Fibroblast of skin of scalp (primary cell): ENCODE results near the gene OR7A5. TPM values are rescaled to one million over a fixed set of nuclear protein-coding genes. Genes with fewer than 3 reads are reported as not detected.
"Not testable (repeated sequence)": the region's sequence is repeated elsewhere in the genome, so short reads cannot be mapped to it uniquely, and the experiment has no call there.

ENCODE experiments used
- DNase-seq: peaks from one replicate; pipeline ENCODE4 v3.0.0-alpha.2; 2013
- polyA plus RNA-seq, 2 experiments: library from polyadenylated mRNA; unstranded; fragments of 120-200 nt; gene quantifications; one replicate each; pipeline ENCODE4 v1.2.1, GENCODE V29; 2013; ENCODE audit not compliant: insufficient read length in 2 of 2

OR7A5 gene
- polyA plus RNA-seq (2013, experiment 1 of 2; ENCODE audit: insufficient read length), result not detected
- polyA plus RNA-seq (2013, experiment 2 of 2; ENCODE audit: insufficient read length), result not detected

GRCh38 chr19:14835011-14835410 lies at the start of gene OR7A5, which contains the start of gene OR7C1:
OR7A5 (minus strand) TSS chr19:14835185; CDS start chr19:14828241, 6,944 bp downstream.
OR7C1 (minus strand) TSS chr19:14835185; CDS start chr19:14800136, 35,049 bp downstream.
- DNase-seq, result no peak

- DNase-seq, result peak; percentile 5
Measured at GRCh38 chr19:14871619-14872230, 36.7 kb upstream of the OR7A5 start.

DNA sequence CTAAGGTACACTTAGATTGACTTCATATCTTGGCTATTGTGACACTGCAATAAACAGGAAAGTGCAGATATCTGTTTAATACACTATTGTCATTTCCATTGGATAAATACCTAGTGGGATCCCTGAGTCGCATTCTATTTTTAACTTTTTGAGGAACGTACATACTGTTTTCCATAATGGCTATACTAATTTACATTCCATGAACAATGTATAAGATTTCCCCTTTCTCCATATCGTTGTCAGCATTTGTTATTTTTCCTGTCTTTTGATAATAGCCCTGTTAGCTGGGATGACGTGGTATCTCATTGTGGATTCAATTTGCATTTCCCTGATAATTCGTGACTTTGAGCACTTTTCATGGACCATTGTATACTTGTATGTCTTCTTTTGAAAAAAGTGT lies 33.5 kb upstream of the OR7A5 start:
- DNase-seq, result no peak

DNA sequence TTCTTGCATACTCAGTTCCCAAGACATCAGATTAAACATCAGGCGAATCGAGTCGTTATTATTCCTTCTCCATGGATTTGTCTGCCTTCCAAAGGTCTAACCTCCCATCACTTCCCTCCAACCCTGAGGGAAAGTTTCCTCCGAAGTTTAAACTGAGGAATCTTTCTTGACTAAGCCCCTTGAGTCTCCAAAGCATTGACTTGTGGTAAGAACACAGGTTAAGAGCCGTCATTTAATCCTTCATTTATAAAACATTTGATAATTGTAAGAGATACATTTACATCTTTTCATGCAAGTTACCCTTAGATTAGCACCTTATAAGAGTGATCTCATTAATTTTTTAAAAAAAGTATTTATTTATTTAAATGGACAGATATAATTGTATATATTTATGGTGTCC lies 13.8 kb upstream of the OR7A5 start, which contains the start of gene OR7A10:
Gene OR7A10 (minus strand): TSS at position 101 of the 400 bp plus-strand sequence. CDS start 7,045 bp downstream, outside the sequence.
- no peak for DNase-seq

DNA sequence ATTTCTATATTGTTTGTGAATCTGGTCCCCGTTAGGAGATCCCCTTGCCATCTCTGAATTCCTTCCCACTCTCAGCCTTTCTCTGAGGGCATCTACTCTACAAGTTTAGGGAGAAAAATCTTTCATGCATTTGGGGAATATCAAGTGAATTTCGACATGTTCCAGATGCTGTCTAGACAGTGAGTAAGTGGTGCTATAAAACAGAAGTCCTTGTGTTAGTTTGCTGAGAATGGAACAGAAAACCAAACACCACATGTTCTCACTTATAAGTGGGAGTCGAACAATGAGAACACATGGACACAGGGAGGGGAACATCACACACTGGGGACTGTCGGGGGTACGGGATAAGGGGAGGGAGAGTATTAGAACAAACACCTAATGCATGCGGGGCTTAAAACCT lies 8.6 kb upstream of the OR7A5 start:
- no peak for DNase-seq

DNA sequence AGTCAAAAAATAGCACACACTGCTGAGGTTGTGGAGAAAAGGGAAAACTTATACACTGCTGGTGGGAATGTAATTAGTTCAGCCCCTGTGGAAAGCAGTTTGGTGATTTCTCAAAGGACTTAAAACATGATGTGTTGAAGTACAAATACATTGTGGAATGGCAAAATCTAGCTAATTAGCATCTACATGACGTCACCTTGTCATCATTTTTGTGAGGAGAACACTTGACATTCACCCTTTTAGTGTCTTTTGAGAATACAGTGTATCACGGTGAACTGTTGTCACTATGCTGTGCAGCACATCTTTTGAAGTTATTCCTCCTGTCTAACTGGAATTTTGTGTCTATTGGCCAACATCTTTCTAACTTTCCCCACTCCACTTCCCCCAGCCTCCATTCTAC lies 8.2 kb upstream of the OR7A5 start:
- DNase-seq, result no peak

- DNase-seq, result no peak
Measured at GRCh38 chr19:14840206-14840605, 5.2 kb upstream of the OR7A5 start.

DNA sequence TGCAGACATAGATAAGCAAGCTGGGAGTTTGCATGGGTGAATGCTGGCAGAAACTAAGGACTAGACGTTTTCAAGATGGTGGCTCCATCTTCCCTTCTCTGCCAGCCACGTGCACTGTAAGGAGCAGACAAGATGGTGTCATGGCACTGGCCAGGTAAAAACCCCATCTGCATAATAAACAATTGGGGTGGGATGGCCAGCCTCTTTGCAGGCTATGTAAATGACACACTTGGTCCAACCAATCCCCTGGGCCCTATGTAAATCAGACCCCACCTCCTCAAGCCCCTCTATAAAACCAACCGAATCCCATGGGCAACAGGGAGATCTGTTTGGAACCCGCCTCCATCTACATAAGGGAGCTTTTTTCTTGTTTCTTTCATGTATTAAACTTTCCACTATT lies 2.4 kb upstream of the OR7A5 start:
- DNase-seq, result no peak

DNA sequence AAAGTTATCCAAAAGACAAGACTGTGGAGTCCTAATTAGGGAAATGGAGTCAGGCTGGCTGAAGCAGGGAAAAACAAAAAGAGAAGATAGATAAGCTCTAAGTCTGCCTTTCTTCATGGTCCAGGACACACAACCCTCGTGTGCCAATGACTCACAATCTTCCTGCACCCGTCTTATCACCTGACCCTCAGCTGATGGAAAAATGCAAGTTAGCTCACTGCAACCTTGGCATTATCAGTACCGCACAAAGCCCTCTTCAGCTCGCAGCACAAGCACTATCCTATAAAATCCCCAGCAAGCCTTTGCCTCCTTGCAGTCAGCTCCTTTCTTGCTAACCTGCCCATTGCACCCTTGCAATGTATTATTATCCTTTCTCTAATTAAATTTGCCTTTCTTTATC lies 4.3 kb downstream of the OR7A5 start:
- no peak for DNase-seq

GRCh38 chr19:14826006-14826405 lies 9.0 kb downstream of the OR7A5 start:
- DNase-seq, result no peak

DNA sequence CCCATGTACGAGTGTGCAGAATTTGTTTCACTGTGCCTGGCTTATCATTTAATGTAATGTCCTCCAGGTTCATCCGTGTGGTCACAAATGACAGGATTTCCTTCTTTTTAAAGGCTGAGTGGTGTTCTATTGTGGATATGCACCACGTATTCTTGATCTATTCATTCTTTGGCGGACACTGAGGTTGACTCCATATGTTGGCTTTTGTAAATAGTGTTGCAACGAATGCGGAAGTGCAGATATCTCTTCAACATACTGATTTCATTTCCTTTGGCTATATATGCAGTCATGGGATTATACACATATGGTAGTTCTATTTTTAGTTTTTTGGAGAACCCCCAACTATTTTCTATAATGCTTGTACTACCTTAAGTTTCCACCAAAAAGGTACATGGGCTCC lies 13.0 kb downstream of the OR7A5 start:
- DNase-seq, result peak; percentile 15

- no peak for DNase-seq
Measured at GRCh38 chr19:14818588-14818987, 16.4 kb downstream of the OR7A5 start.

- no peak for DNase-seq
Measured at GRCh38 chr19:14817052-14817451, 17.9 kb downstream of the OR7A5 start.

- DNase-seq, result no peak
Measured at GRCh38 chr19:14814982-14815652, 19.9 kb downstream of the OR7A5 start.

- no peak for DNase-seq
Measured at GRCh38 chr19:14809272-14810057, 25.5 kb downstream of the OR7A5 start.

DNA sequence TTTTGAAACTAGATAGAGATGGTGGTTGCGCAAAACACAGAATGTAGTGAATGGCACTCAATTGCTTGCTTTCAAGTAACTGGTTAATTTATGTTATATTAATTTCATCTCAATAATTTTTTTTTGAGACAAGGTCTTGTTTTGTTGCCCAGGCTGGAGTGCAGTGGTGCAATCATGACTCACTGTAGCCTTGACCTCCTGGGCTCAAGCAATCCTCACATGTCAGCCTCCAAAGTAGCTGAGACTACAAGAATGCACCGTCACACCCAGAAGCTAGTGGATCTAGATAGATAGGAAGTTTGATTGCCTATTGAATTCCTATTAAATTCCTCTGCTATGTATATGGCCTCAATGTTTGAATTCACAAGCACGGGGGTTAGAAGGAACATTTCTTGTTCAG lies 30.2 kb downstream of the OR7A5 start:
- DNase-seq, result no peak

DNA sequence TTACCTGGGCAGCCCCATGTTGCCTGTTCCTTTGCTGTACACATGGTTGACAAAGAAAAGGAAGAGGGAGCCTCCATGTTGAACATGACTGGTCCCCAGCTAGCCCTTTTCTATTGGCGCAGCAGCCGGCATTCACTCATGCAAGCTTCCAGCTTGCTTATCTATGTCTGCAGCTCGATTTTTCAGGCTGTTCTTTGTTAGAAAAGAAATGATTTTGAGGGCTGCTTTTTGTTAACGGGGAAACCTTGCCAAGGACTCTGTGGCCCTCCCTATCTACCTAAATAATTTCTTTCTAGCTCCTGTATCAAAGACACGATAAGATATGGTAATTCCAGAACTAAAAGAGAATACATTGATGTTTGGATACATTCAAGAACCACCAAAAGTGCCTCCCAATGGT lies 36.2 kb downstream of the OR7A5 start:
- DNase-seq, result no peak

GRCh38 chr19:14796021-14796420 lies 39.0 kb downstream of the OR7A5 start:
- no peak for DNase-seq

- no peak for DNase-seq
Measured at GRCh38 chr19:14795078-14795721, 39.8 kb downstream of the OR7A5 start.

- not testable (repeated sequence) for DNase-seq
Measured at GRCh38 chr19:14792250-14792649, 42.7 kb downstream of the OR7A5 start.

GRCh38 chr19:14786421-14786851 lies 48.5 kb downstream of the OR7A5 start:
- DNase-seq, result peak; percentile 9

GRCh38 chr19:14785102-14785793 lies 49.7 kb downstream of the OR7A5 start:
- DNase-seq, result peak; percentile 34
